Esophagus squamous epithelium (tissue), 5 donors: ENCODE results near the gene CALY. TPM values are rescaled to one million over a fixed set of nuclear protein-coding genes. Genes with fewer than 3 reads are reported as not detected.
A peak's percentile ranks its signal among the peaks of the same experiment; 100 is the strongest.

ENCODE experiments used
- DNase-seq: peaks from one replicate; lab custom pipeline; 2025; lab: John Stamatoyannopoulos, UW
- H3K27ac ChIP-seq, 4 donors: fragments of 200-600 bp; sonication (generic); one replicate each; pipeline ENCODE4 v1.5.1; 2016 to 2019; ENCODE audit warnings: mild to moderate bottlenecking in 1 of 4
- H3K27me3 ChIP-seq, 4 donors: fragments of 200-600 bp; sonication (generic); 1 replicate in 3 of 4; 2 replicates in 1 of 4; pipeline versions ENCODE4 v1.5.1 to v1.6.0; 2017 to 2021; ENCODE audit warnings: antibody characterized with exemption in 1 of 4
- H3K36me3 ChIP-seq, 3 donors: fragments of 200-600 bp; sonication (generic); one replicate each; pipeline ENCODE4 v1.5.1; 2016 to 2019
- H3K4me1 ChIP-seq, 3 donors: fragments of 200-600 bp; sonication (generic); one replicate each; pipeline ENCODE4 v1.5.1; 2017 to 2019
- H3K4me3 ChIP-seq, 4 donors: fragments of 200-600 bp; sonication (generic); 1 replicate in 3 of 4; 2 replicates in 1 of 4; pipeline ENCODE4 v1.5.1; 2016 to 2019; ENCODE audit warnings: mild to moderate bottlenecking in 2 of 4, moderate library complexity in 1 of 4
- H3K9me3 ChIP-seq, 3 donors: fragments of 200-600 bp; sonication (generic); one replicate each; pipeline ENCODE4 v1.5.1; 2016 to 2019
- POLR2A ChIP-seq, 4 donors: fragments of 450-650 bp; IDR thresholded peaks; one replicate each; pipeline ENCODE4 v1.6.1; 2017; ENCODE audit warnings: antibody characterized with exemption in 4 of 4, mild to moderate bottlenecking in 4 of 4, moderate library complexity in 3 of 4
- WGBS, 2 donors: methylation state at CpG; one replicate each; pipeline ENCODE4 v1.1.5; 2018; 5-methylcytosine and 5-hydroxymethylcytosine counted together
- intact Hi-C: fragments of 100-400 bp; cut with DNase I; formaldehyde crosslinking; loops from one replicate; pipeline ENCODE4 v1.15.0; 2022
- total RNA-seq, 4 donors: library from RNA; depleted of rRNA; stranded (reverse); fragments of >200 nt; gene quantifications; one replicate each; pipeline ENCODE4 v1.1.0, GENCODE V29; 2016
- TF ChIP-seq, protein P1 (sequence below), 6 experiments: fragments of 450-650 bp in 4 of 6; fragments of 200-600 bp in 2 of 6; sonication (generic) in 2 of 6; IDR thresholded peaks; one replicate each; pipeline ENCODE4 v1.5.1; 2016 to 2019; ENCODE audit warnings: antibody characterized with exemption in 6 of 6, mild to moderate bottlenecking in 4 of 6, moderate library complexity in 4 of 6
- donor health status: DM: yes; HTN: yes; CAD: no.

Gene CALY
- total RNA-seq, 4 donors from 2014 or later, result not detected

GRCh38 chr10:133277993-133278576, 58.6 kb downstream of the CALY start:
- TF ChIP-seq, protein P1, sequence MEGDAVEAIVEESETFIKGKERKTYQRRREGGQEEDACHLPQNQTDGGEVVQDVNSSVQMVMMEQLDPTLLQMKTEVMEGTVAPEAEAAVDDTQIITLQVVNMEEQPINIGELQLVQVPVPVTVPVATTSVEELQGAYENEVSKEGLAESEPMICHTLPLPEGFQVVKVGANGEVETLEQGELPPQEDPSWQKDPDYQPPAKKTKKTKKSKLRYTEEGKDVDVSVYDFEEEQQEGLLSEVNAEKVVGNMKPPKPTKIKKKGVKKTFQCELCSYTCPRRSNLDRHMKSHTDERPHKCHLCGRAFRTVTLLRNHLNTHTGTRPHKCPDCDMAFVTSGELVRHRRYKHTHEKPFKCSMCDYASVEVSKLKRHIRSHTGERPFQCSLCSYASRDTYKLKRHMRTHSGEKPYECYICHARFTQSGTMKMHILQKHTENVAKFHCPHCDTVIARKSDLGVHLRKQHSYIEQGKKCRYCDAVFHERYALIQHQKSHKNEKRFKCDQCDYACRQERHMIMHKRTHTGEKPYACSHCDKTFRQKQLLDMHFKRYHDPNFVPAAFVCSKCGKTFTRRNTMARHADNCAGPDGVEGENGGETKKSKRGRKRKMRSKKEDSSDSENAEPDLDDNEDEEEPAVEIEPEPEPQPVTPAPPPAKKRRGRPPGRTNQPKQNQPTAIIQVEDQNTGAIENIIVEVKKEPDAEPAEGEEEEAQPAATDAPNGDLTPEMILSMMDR (IDR thresholded peaks at IDR 0.05), result no peak
- TF ChIP-seq POLR2A (IDR thresholded peaks at IDR 0.05), result no peak
- WGBS, 2 donors, result 41 to 53% methylated on average over 4 to 10 of the region's 12 CpGs
- peaks cover 19 to 61% (median 20%) of the 10 kb centered on the region in 3 donors for H3K4me1 ChIP-seq
- no peak overlapping the region for H3K4me3 ChIP-seq
- DNase-seq, result no peak
- H3K27ac ChIP-seq, result peak overlapping the region in 3 of 4 donors; percentile 25 to 71 (median 69)
- H3K27me3 ChIP-seq, result peaks cover 0 to 39% (median 6%) of the 10 kb centered on the region in 4 donors
- H3K9me3 ChIP-seq, result no peaks in the 10 kb centered on the region
- peaks cover 10 to 47% (median 28%) of the 10 kb centered on the region in 3 donors for H3K36me3 ChIP-seq
- intact Hi-C loops, result no loop called here

GRCh38 chr10:133277277-133277992, 59.3 kb downstream of the CALY start:
- Histone ChIP-seq H3K4me1 (peaks cover 19 to 61% (median 20%) of the 10 kb centered on the region in 3 donors), H3K27ac (peak overlapping the region in 1 of 4 donors; percentile 71), H3K27me3 (peaks cover 0 to 39% (median 6%) of the 10 kb centered on the region in 4 donors), H3K9me3 (no peaks in the 10 kb centered on the region), H3K36me3 (peaks cover 4 to 41% (median 21%) of the 10 kb centered on the region in 3 donors), H3K4me3 (no peak overlapping the region)
- whole genome bisulfite sequencing, 2 donors, result 75 to 81% methylated on average over 7 of the region's 25 CpGs
- intact Hi-C loops, result no loop called here
- no peak for DNase-seq
- TF ChIP-seq, protein P1 (IDR thresholded peaks at IDR 0.05), result no peak
- no peak for TF ChIP-seq POLR2A (IDR thresholded peaks at IDR 0.05)

DNA sequence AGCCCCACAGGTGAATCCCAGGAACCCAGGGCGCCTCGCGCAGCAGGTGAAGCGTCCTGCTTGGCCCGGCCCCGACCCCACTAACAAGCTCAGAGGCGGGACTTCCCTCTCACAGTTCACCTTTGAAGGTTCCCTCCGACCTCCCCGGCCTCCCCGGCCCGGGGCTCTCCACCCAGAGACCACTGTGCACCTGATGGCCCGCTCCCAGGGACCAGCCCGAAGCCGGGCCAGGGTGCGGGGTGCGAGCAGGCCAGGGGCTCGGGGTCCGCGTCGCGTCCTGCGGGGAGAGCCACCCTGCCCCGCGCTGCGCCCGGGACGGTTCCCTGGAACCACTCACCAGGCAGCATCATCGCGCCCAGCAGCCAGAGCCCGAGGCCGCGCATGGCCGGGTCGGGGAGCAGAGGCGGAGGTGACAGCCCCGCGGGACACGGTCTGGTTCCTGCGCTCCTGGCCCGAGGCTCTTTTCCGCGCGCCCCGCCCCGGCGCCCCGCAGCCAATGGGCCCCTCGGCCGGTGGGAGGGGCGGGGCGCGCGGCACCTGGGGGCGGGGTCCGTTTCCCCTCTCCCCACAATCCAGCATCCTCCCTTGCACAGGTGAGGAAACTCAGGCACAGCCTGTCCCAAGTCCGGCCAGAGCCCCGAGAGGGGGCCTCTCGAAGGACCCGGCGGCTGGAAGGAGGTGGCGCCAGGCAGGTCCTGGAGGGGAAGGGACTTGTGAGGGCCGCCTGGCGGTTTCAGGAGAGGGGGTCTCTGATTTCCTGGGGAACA, 60.1 kb downstream of the CALY start, which contains the start of gene ADAM8:
ADAM8 (minus strand) TSS at position 434 of the 767 bp plus-strand sequence; CDS start at position 383, 51 bp downstream.
- H3K36me3 ChIP-seq, result peaks cover 2 to 33% (median 14%) of the 10 kb centered on the region in 3 donors
- TF ChIP-seq, protein P1 (IDR thresholded peaks at IDR 0.05), result no peak
- peak in 1 of 4 donors; percentile 44 for TF ChIP-seq POLR2A (IDR thresholded peaks at IDR 0.05)
- no peaks in the 10 kb centered on the region for H3K9me3 ChIP-seq
- WGBS, 2 donors, result no CpG with 5 or more reads among the region's 63 CpGs
- peak within 1 kb of the TSS in 3 of 4 donors; percentile 16 to 71 (median 43) for H3K27ac ChIP-seq
- DNase-seq, result no peak
- H3K27me3 ChIP-seq, result peaks cover 0 to 39% (median 6%) of the 10 kb centered on the region in 4 donors
- intact Hi-C loops, result no loop called here
- peak within 1 kb of the TSS; percentile 15 to 60 (median 34) for H3K4me3 ChIP-seq
- peaks cover 19 to 61% (median 20%) of the 10 kb centered on the region in 3 donors for H3K4me1 ChIP-seq

GRCh38 chr10:133276100-133276434, 60.6 kb downstream of the CALY start:
- WGBS, 2 donors, result 0 to 29% methylated on average over 1 to 3 of the region's 6 CpGs
- H3K4me1 ChIP-seq, result peaks cover 19 to 61% (median 20%) of the 10 kb centered on the region in 3 donors
- H3K9me3 ChIP-seq, result no peaks in the 10 kb centered on the region
- no peak for DNase-seq
- H3K27ac ChIP-seq, result peak overlapping the region in 3 of 4 donors; percentile 16 to 50 (median 43)
- peak overlapping the region; percentile 15 to 60 (median 34) for H3K4me3 ChIP-seq
- intact Hi-C loops, result no loop called here
- TF ChIP-seq, protein P1 (IDR thresholded peaks at IDR 0.05), result no peak
- peaks cover 0 to 27% (median 9%) of the 10 kb centered on the region in 3 donors for H3K36me3 ChIP-seq
- H3K27me3 ChIP-seq, result peaks cover 0 to 39% (median 6%) of the 10 kb centered on the region in 4 donors
